H1 (cell line): Measurements from ENCODE around the gene TMEM126B. TPM values are rescaled to one million over a fixed set of nuclear protein-coding genes. Genes with fewer than 3 reads are reported as not detected.

Experiments
- CTCF ChIA-PET: fragments of 300-600 bp; sonication (Branson Sonifier 250); formaldehyde crosslinking; loops from one replicate; lab custom pipeline; 2021; ENCODE audit not compliant: partially characterized antibody; lab: Charles Lee
- POLR2A ChIA-PET: fragments of 300-600 bp; sonication (Branson Sonifier 250); formaldehyde crosslinking; loops from one replicate; lab custom pipeline; 2021; ENCODE audit warnings: inconsistent platforms; ENCODE audit not compliant: partially characterized antibody; lab: Charles Lee
- DNase-seq, 2 experiments: peaks; one replicate each; pipeline versions ENCODE4 v3.0.0 to v3.0.0-alpha.2; 2010 to 2022; ENCODE audit warnings: low spot score in 2 of 2, low read depth in 1 of 2, mixed read lengths in 1 of 2
- FAIRE-seq: peaks from 2 replicates; lab custom pipeline; 2011; peaks lifted over from hg19 to GRCh38; lab: Jason Lieb, UNC
- H2AFZ ChIP-seq: 2 replicates; pipeline ENCODE4 v1.8.1; 2012; ENCODE audit warnings: low read length, inconsistent platforms
- H2AK5ac ChIP-seq: 2 replicates; pipeline ENCODE4 v1.6.1; 2013; ENCODE audit warnings: low read depth, low read length
- H2BK120ac ChIP-seq: replicated peaks from 2 replicates; pipeline ENCODE3; 2013; ENCODE audit warnings: low read depth, low read length, inconsistent platforms
- H2BK12ac ChIP-seq: 2 replicates; pipeline ENCODE4 v1.6.1; 2013; ENCODE audit warnings: low read depth, low read length
- H2BK15ac ChIP-seq: 2 replicates; pipeline ENCODE4 v1.6.1; 2013; ENCODE audit warnings: low read length
- H2BK20ac ChIP-seq: 2 replicates; pipeline ENCODE4 v1.6.1; 2013; ENCODE audit warnings: low read length
- H2BK5ac ChIP-seq: 2 replicates; pipeline ENCODE4 v1.6.1; 2013; ENCODE audit warnings: low read depth, low read length
- H3K14ac ChIP-seq: 2 replicates; pipeline ENCODE4 v1.6.1; 2013; ENCODE audit warnings: inconsistent platforms; ENCODE audit not compliant: insufficient read length
- H3K18ac ChIP-seq: 2 replicates; pipeline ENCODE4 v1.6.1; 2013; ENCODE audit warnings: low read length; ENCODE audit errors: extremely low read depth
- H3K23ac ChIP-seq: 2 replicates; pipeline ENCODE4 v1.6.1; 2013; ENCODE audit warnings: inconsistent platforms; ENCODE audit not compliant: insufficient read length
- H3K23me2 ChIP-seq: 2 replicates; pipeline ENCODE4 v1.6.1; 2013; ENCODE audit warnings: low read depth, low read length
- H3K27ac ChIP-seq: 2 replicates; pipeline ENCODE4 v1.6.1; 2011; ENCODE audit warnings: low read depth, low read length, inconsistent platforms
- H3K27me3 ChIP-seq, 4 experiments: replicated peaks in 1 of 4; 1 replicate in 1 of 4; 2 replicates in 3 of 4; pipeline versions ENCODE4 v1.6.1 to v1.8.1; 2011 to 2013; ENCODE audit warnings: low read length in 3 of 4, mild to moderate bottlenecking in 3 of 4, inconsistent platforms in 2 of 4, mixed read lengths in 2 of 4, moderate library complexity in 1 of 4; ENCODE audit not compliant: control insufficient read depth in 3 of 4, insufficient read depth in 3 of 4; ENCODE audit errors: extremely low read depth in 1 of 4
- H3K36me3 ChIP-seq, 4 experiments: 2 replicates each; pipeline versions ENCODE4 v1.6.1 to v1.8.1; 2011 to 2013; ENCODE audit warnings: mild to moderate bottlenecking in 4 of 4, low read length in 3 of 4, moderate library complexity in 2 of 4, control low read depth in 1 of 4, inconsistent platforms in 1 of 4; ENCODE audit not compliant: insufficient read depth in 4 of 4, control insufficient read depth in 2 of 4
- H3K4ac ChIP-seq: replicated peaks from 2 replicates; pipeline ENCODE3; 2013; ENCODE audit warnings: low read length, low read depth, mixed read lengths, inconsistent platforms; ENCODE audit not compliant: insufficient read length
- H3K4me1 ChIP-seq, 4 experiments: replicated peaks in 1 of 4; 1 replicate in 1 of 4; 2 replicates in 3 of 4; pipeline versions ENCODE4 v1.6.1 to v1.8.1; 2011 to 2013; ENCODE audit warnings: low read length in 3 of 4, inconsistent platforms in 2 of 4, mixed read lengths in 1 of 4; ENCODE audit not compliant: insufficient read depth in 4 of 4, control insufficient read depth in 3 of 4
- H3K4me2 ChIP-seq, 2 experiments: 2 replicates each; pipeline versions ENCODE4 v1.6.1 to v1.8.1; 2011 to 2013; ENCODE audit warnings: low read depth in 2 of 2, low read length in 2 of 2, control low read depth in 1 of 2, inconsistent platforms in 1 of 2, mild to moderate bottlenecking in 1 of 2; ENCODE audit not compliant: insufficient read depth in 1 of 2
- H3K4me3 ChIP-seq, 4 experiments: fragments of 200-600, 300-600 bp in 1 of 4; sonication (generic), shearing (Covaris generic), sonication (Bioruptor Twin) in 1 of 4; 2 replicates each; pipeline versions ENCODE4 v1.5.1 to v1.8.1; 2011 to 2016; ENCODE audit warnings: low read length in 4 of 4, low read depth in 3 of 4, control low read depth in 2 of 4, inconsistent platforms in 2 of 4, mild to moderate bottlenecking in 2 of 4, mixed read lengths in 1 of 4, moderate library complexity in 1 of 4; ENCODE audit not compliant: insufficient read depth in 2 of 4; ENCODE audit errors: extremely low read depth in 1 of 4
- H3K56ac ChIP-seq: replicated peaks from 2 replicates; pipeline ENCODE3; 2013; ENCODE audit warnings: low read depth, mild to moderate bottlenecking, mixed read lengths, low read length, inconsistent platforms; ENCODE audit not compliant: insufficient read length
- H3K79me1 ChIP-seq: 2 replicates; pipeline ENCODE4 v1.6.1; 2013; ENCODE audit warnings: low read depth, low read length, control low read depth
- H3K79me2 ChIP-seq, 2 experiments: 2 replicates each; pipeline versions ENCODE4 v1.6.1 to v1.8.1; 2012 to 2013; ENCODE audit warnings: low read length in 2 of 2, mild to moderate bottlenecking in 2 of 2, inconsistent platforms in 1 of 2; ENCODE audit not compliant: insufficient read depth in 2 of 2, control insufficient read depth in 1 of 2
- H3K9ac ChIP-seq, 4 experiments: replicated peaks in 1 of 4; 1 replicate in 1 of 4; 2 replicates in 3 of 4; pipeline versions ENCODE4 v1.6.1 to v1.8.1; 2011 to 2013; ENCODE audit warnings: low read depth in 3 of 4, low read length in 3 of 4, control low read depth in 2 of 4, mild to moderate bottlenecking in 2 of 4, moderate library complexity in 2 of 4, inconsistent platforms in 1 of 4; ENCODE audit errors: extremely low read depth in 1 of 4
- H3K9me3 ChIP-seq, 2 experiments: 2 replicates each; pipeline versions ENCODE4 v1.6.1 to v1.8.1; 2012 to 2013; ENCODE audit warnings: mild to moderate bottlenecking in 2 of 2, moderate library complexity in 2 of 2, control low read depth in 1 of 2, inconsistent platforms in 1 of 2, low read depth in 1 of 2, low read length in 1 of 2, mixed read lengths in 1 of 2; ENCODE audit not compliant: insufficient read depth in 2 of 2
- H4K20me1 ChIP-seq, 2 experiments: replicated peaks in 1 of 2; 2 replicates each; pipeline versions ENCODE3 to v1.8.1; 2011 to 2013; ENCODE audit warnings: inconsistent platforms in 2 of 2, low read length in 2 of 2, mild to moderate bottlenecking in 1 of 2; ENCODE audit not compliant: insufficient read depth in 2 of 2, control insufficient read depth in 1 of 2
- H4K5ac ChIP-seq: 2 replicates; pipeline ENCODE4 v1.6.1; 2013; ENCODE audit warnings: low read length, low read depth, mixed read lengths, inconsistent platforms; ENCODE audit not compliant: insufficient read length
- H4K8ac ChIP-seq: 2 replicates; pipeline ENCODE4 v1.8.0; 2013; ENCODE audit warnings: mild to moderate bottlenecking, moderate library complexity, low read length, inconsistent platforms; ENCODE audit not compliant: insufficient read depth; ENCODE audit errors: extremely low read depth
- H4K91ac ChIP-seq: replicated peaks from 2 replicates; pipeline ENCODE3; 2013; ENCODE audit warnings: low read length, mixed read lengths, inconsistent platforms; ENCODE audit not compliant: insufficient read length
- CTCF ChIP-seq, 3 experiments: IDR thresholded peaks; 1 replicate in 2 of 3; 2 replicates in 1 of 3; pipeline versions ENCODE4 v1.5.1 to v1.6.1; 2011; ENCODE audit warnings: low read length in 3 of 3, mild to moderate bottlenecking in 3 of 3, inconsistent platforms in 2 of 3, low read depth in 1 of 3, moderate library complexity in 1 of 3; ENCODE audit not compliant: insufficient read depth in 1 of 3; ENCODE audit errors: control extremely low read depth in 1 of 3
- EP300 ChIP-seq, 2 experiments: IDR thresholded peaks; 1 replicate in 1 of 2; 2 replicates in 1 of 2; pipeline ENCODE4 v1.6.1; 2011 to 2012; ENCODE audit warnings: low read depth in 2 of 2, low read length in 2 of 2, mild to moderate bottlenecking in 2 of 2, borderline replicate concordance in 1 of 2, inconsistent platforms in 1 of 2, moderate library complexity in 1 of 2
- RAD21 ChIP-seq, 2 experiments: IDR thresholded peaks in 1 of 2; conservative IDR thresholded peaks in 1 of 2; 2 replicates each; pipeline ENCODE4 v1.6.1; 2011; ENCODE audit warnings: low read depth in 2 of 2, low read length in 2 of 2, improper control_type of control experiment in 1 of 2, inconsistent platforms in 1 of 2, mild to moderate bottlenecking in 1 of 2, moderate library complexity in 1 of 2
- WGBS, 2 experiments: shearing (Covaris generic) in 1 of 2; methylation state at CpG; one replicate each; pipeline versions ENCODE4 v1.1.6 to v1.1.7; 2013 to 2015; ENCODE audit warnings: low lambda C conversion rate in 2 of 2, mixed read lengths in 2 of 2, inconsistent platforms in 1 of 2, low coverage in 1 of 2, missing lambda C conversion rate in 1 of 2; ENCODE audit not compliant: insufficient replicate concordance in 2 of 2, insufficient coverage in 1 of 2, insufficient read length in 1 of 2; ENCODE audit errors: extremely low coverage in 1 of 2, missing lambda C conversion rate in 1 of 2; 5-methylcytosine and 5-hydroxymethylcytosine counted together
- polyA plus RNA-seq, 7 experiments: library from polyadenylated mRNA; depleted of rRNA in 3 of 7; stranded (reverse) in 5 of 7; unstranded in 2 of 7; fragments of >200 nt in 5 of 7; fragments of 200-250 nt in 2 of 7; gene quantifications; 1 replicate in 5 of 7; 2 replicates in 1 of 7; 4 replicates in 1 of 7; pipeline versions ENCODE4 v1.2.1 to v1.2.3, GENCODE V29; 2011 to 2013; ENCODE audit warnings: missing spikeins in 2 of 7, mixed read lengths in 2 of 7
- total RNA-seq: library from RNA; stranded (reverse); fragmentation: NEBNext Ultra II Directional; extraction: Animal tissue kit (Norgen Biotek cat#: 25700); gene quantifications from 2 replicates; pipeline ENCODE4 v1.2.1, GENCODE V29; 2021

Gene TMEM126B
- total and polyA plus RNA-seq, 2 of the 8 experiments (the other 6 are each of a cell fraction or from before 2014, with no cell fraction given), result 85.6 to 101 TPM

GRCh38 chr11:85590848-85591483, 37.4 kb upstream of the TMEM126B start:
- FAIRE-seq, result peak; percentile 28
- Histone ChIP-seq H3K56ac (no peak overlapping the region), H3K4me2 (no peak overlapping the region), H3K23me2 (no peaks in the 10 kb centered on the region), H3K4ac (no peak overlapping the region), H2BK12ac (no peak overlapping the region), H3K23ac (no peak overlapping the region), H3K27ac (no peak overlapping the region), H2BK20ac (no peak overlapping the region), H3K18ac (no peak overlapping the region), H3K4me3 (no peak overlapping the region), H2BK5ac (no peak overlapping the region), H2BK15ac (no peak overlapping the region), H3K36me3 (peaks cover 0 to 4% (median 0%) of the 10 kb centered on the region in 4 experiments; a peak in 1 of 8 replicates), H3K9ac (no peak overlapping the region), H2AK5ac (no peak overlapping the region), H3K4me1 (no peaks in the 10 kb centered on the region; a peak in 3 of 7 replicates), H4K5ac (no peak overlapping the region), H4K20me1 (no peaks in the 10 kb centered on the region), H3K79me1 (no peaks in the 10 kb centered on the region), H3K14ac (no peak overlapping the region), H4K91ac (no peak overlapping the region), H4K8ac (no peak overlapping the region), H2AFZ (no peak overlapping the region), H3K79me2 (no peaks in the 10 kb centered on the region), H2BK120ac (no peak overlapping the region), H3K27me3 (no peaks in the 10 kb centered on the region), H3K9me3 (peaks cover 4 to 10% of the 10 kb centered on the region in 2 experiments; a peak in 3 of 4 replicates)
- TF ChIP-seq CTCF (IDR thresholded peaks at IDR 0.05; ENCODE audit: control extremely low read depth in 1 of 3, insufficient read depth in 1 of 3, low read depth in 1 of 3, low read length in 3 of 3), result peak in 2 of 3 experiments; percentile 22 to 40; a peak in 2 of 4 replicates
- TF ChIP-seq EP300 (IDR thresholded peaks at IDR 0.05; ENCODE audit: borderline replicate concordance in 1 of 2, low read depth in 2 of 2, low read length in 2 of 2), result no peak
- TF ChIP-seq RAD21 (IDR thresholded peaks at IDR 0.05 in 1 of 2, conservative IDR thresholded peaks at IDR 0.05 in 1 of 2; ENCODE audit: low read depth in 2 of 2, low read length in 2 of 2), result peak; percentile 75 to 79
- no peak for DNase-seq
- CTCF ChIA-PET, result interaction anchor here (0.7 to 7.1 kb wide), 23 partner anchors 10 to 872 kb away, joined by 3 to 56 read pairs (median 3); no protein-coding TSS in a partner anchor
- POLR2A ChIA-PET, result no interaction called here
- 86% methylated on average over 4 of the region's 4 CpGs; no CpG with 5 or more reads in 1 of the 2 experiments for WGBS, 2 experiments
